OCI-LY1 (cell line): ENCODE results near the gene MAP2K1.
A peak's percentile ranks its signal among the peaks of the same experiment; 100 is the strongest.

Experiments used
- H2AFZ ChIP-seq: fragments of 200-600 bp; sonication (generic), shearing (Covaris generic); 2 replicates; pipeline ENCODE4 v1.6.0; 2014; ENCODE audit warnings: antibody characterized with exemption, mild to moderate bottlenecking, low read length
- H3F3A ChIP-seq: fragments of 200-600 bp; sonication (generic), shearing (Covaris generic); 2 replicates; pipeline ENCODE4 v1.6.0; 2014; ENCODE audit warnings: mild to moderate bottlenecking, antibody characterized with exemption, low read length, moderate library complexity; ENCODE audit not compliant: insufficient read depth
- H3K27ac ChIP-seq: fragments of 200-600 bp; sonication (generic); 2 replicates; pipeline ENCODE4 v1.5.1; 2014; ENCODE audit warnings: low read length, mixed run types, mild to moderate bottlenecking, low read depth; ENCODE audit not compliant: poor library complexity, severe bottlenecking
- H3K27me3 ChIP-seq: fragments of 200-600 bp; sonication (generic); 2 replicates; pipeline ENCODE4 v1.6.0; 2014; ENCODE audit warnings: antibody characterized with exemption, mild to moderate bottlenecking, low read length, moderate library complexity; ENCODE audit not compliant: insufficient read depth
- H3K36me3 ChIP-seq: fragments of 200-600 bp; sonication (generic); 2 replicates; pipeline ENCODE4 v1.6.1; 2014; ENCODE audit warnings: mild to moderate bottlenecking, antibody characterized with exemption, low read length, moderate library complexity, mixed read lengths; ENCODE audit not compliant: insufficient read depth
- H3K4me1 ChIP-seq: fragments of 200-600 bp; sonication (generic); 2 replicates; pipeline ENCODE4 v1.5.1; 2014; ENCODE audit warnings: mild to moderate bottlenecking, low read length, moderate library complexity; ENCODE audit not compliant: insufficient read depth, severe bottlenecking
- H3K4me2 ChIP-seq: fragments of 200-600 bp; sonication (generic), shearing (Covaris generic); 2 replicates; pipeline ENCODE4 v1.6.1; 2014; ENCODE audit warnings: low read length
- H3K4me3 ChIP-seq: fragments of 200-600 bp; sonication (generic); 2 replicates; pipeline ENCODE4 v1.5.1; 2014; ENCODE audit warnings: low read length, low read depth, mild to moderate bottlenecking, mixed read lengths; ENCODE audit not compliant: poor library complexity, severe bottlenecking
- H3K79me2 ChIP-seq: fragments of 200-600 bp; shearing (Covaris generic); 2 replicates; pipeline ENCODE4 v1.6.1; 2016; ENCODE audit warnings: mixed run types, low read length, mixed read lengths; ENCODE audit not compliant: insufficient read depth
- H3K9ac ChIP-seq: fragments of 200-600 bp; sonication (generic), shearing (Covaris generic); 2 replicates; pipeline ENCODE4 v1.6.1; 2014; ENCODE audit warnings: mild to moderate bottlenecking, low read length, mixed read lengths
- H3K9me2 ChIP-seq: fragments of 200-600 bp; sonication (generic), shearing (Covaris generic); 2 replicates; pipeline ENCODE4 v1.6.1; 2014; ENCODE audit warnings: low read depth, mild to moderate bottlenecking, low read length, mixed read lengths
- H3K9me3 ChIP-seq: fragments of 200-600 bp; shearing (Covaris generic); 2 replicates; pipeline ENCODE4 v1.6.1; 2014; ENCODE audit warnings: low read length, mixed read lengths
- H4K20me1 ChIP-seq: fragments of 200-600 bp; sonication (generic), shearing (Covaris generic); 2 replicates; pipeline ENCODE4 v1.6.0; 2016; ENCODE audit warnings: mild to moderate bottlenecking, low read length; ENCODE audit not compliant: insufficient read depth
- CTCF ChIP-seq: fragments of 200-600 bp; sonication (generic), shearing (Covaris generic); IDR thresholded peaks from 2 replicates; pipeline ENCODE4 v1.5.1; 2017; ENCODE audit warnings: mild to moderate bottlenecking, antibody characterized with exemption, low read length, moderate library complexity, mixed read lengths
- EZH2 ChIP-seq: fragments of 200-600 bp; sonication (generic), shearing (Covaris generic); IDR thresholded peaks from 2 replicates; pipeline ENCODE4 v1.8.0; 2017; ENCODE audit warnings: borderline replicate concordance, mixed run types, mild to moderate bottlenecking, antibody characterized with exemption, low read length, moderate library complexity, mixed read lengths

Gene MAP2K1

GRCh38 chr15:66412220-66412619 lies 25.5 kb downstream of the MAP2K1 start:
- no peaks in the 10 kb centered on the region for H3K9me2 ChIP-seq
- no peaks in the 10 kb centered on the region for H3K27me3 ChIP-seq
- no peak overlapping the region for H3K4me3 ChIP-seq
- H3K4me1 ChIP-seq: peaks cover 48% of the 10 kb centered on the region
- 0 out of 2 replicates have a peak, but pooled peaks cover 3% of the 10 kb centered on the region for H3K9me3 ChIP-seq
- peaks cover 6% of the 10 kb centered on the region; the same call in 1 of the 2 replicates for H3K36me3 ChIP-seq
- no peak for TF ChIP-seq EZH2
- no peak for TF ChIP-seq CTCF
- no peak overlapping the region for H3K4me2 ChIP-seq
- no peak overlapping the region for H3K27ac ChIP-seq
- no peak overlapping the region for H2AFZ ChIP-seq
- H3K79me2 ChIP-seq: peaks cover 73% of the 10 kb centered on the region
- H3F3A ChIP-seq: peaks cover 11% of the 10 kb centered on the region; the same call in 1 of the 2 replicates
- no peaks in the 10 kb centered on the region for H4K20me1 ChIP-seq
- H3K9ac ChIP-seq: no peak overlapping the region

- H3K4me1 ChIP-seq: peaks cover 59% of the 10 kb centered on the region
Observed at GRCh38 chr15:66413579-66413978, 26.9 kb downstream of the MAP2K1 start.

GRCh38 chr15:66415360-66415759 lies 28.6 kb downstream of the MAP2K1 start:
- Histone ChIP-seq H3K79me2 (peaks cover 68% of the 10 kb centered on the region), H3K9ac (no peak overlapping the region), H3K4me2 (no peak overlapping the region), H3K36me3 (peaks cover 6% of the 10 kb centered on the region; the same call in 1 of the 2 replicates), H2AFZ (no peak overlapping the region), H4K20me1 (no peaks in the 10 kb centered on the region), H3K4me1 (peaks cover 53% of the 10 kb centered on the region), H3K27me3 (no peaks in the 10 kb centered on the region), H3K9me2 (no peaks in the 10 kb centered on the region), H3K4me3 (no peak overlapping the region), H3K27ac (peak overlapping the region; percentile 74), H3K9me3 (0 out of 2 replicates have a peak, but pooled peaks cover 3% of the 10 kb centered on the region), H3F3A (peaks cover 14% of the 10 kb centered on the region; the same call in 1 of the 2 replicates)
- TF ChIP-seq CTCF (no peak), EZH2 (no peak)

More at GRCh38 chr15:66413579-66413978, 26.9 kb downstream of the MAP2K1 start:
- no peaks in the 10 kb centered on the region for H3K27me3 ChIP-seq
- peaks cover 71% of the 10 kb centered on the region for H3K79me2 ChIP-seq
- H3K4me3 ChIP-seq: no peak overlapping the region
- H3K36me3 ChIP-seq: peaks cover 6% of the 10 kb centered on the region; the same call in 1 of the 2 replicates
- no peak overlapping the region for H3K4me2 ChIP-seq
- 0 out of 2 replicates have a peak, but pooled peaks cover 3% of the 10 kb centered on the region for H3K9me3 ChIP-seq
- H3K9me2 ChIP-seq: no peaks in the 10 kb centered on the region
- H3K9ac ChIP-seq: no peak overlapping the region
- H3K27ac ChIP-seq: no peak overlapping the region
- H4K20me1 ChIP-seq: no peaks in the 10 kb centered on the region
- peaks cover 14% of the 10 kb centered on the region; the same call in 1 of the 2 replicates for H3F3A ChIP-seq
- no peak overlapping the region for H2AFZ ChIP-seq
- TF ChIP-seq CTCF (no peak), EZH2 (no peak)
